Natural killer cell (primary cell): ENCODE results near the gene EHD2. TPM values are rescaled to one million over a fixed set of nuclear protein-coding genes. Genes with fewer than 3 reads are reported as not detected.

Experiments
- ATAC-seq, 3 donors: fragments of 150-1000 bp in 2 of 3; fragments of 200-7000 bp in 1 of 3; cut with Tn5 transposase; 1 replicate in 1 of 3; 2 replicates in 2 of 3; pipeline ENCODE4 v1.10.0; 2021; ENCODE audit warnings: mild to moderate bottlenecking in 2 of 3, moderate library complexity in 2 of 3
- DNase-seq, 2 donors: peaks; one replicate each; pipeline versions ENCODE4 v3.0.0 to v3.0.0-alpha.2; 2013 to 2021; ENCODE audit warnings: mixed read lengths in 1 of 2
- H3K27ac ChIP-seq: one replicate; pipeline ENCODE4 v1.5.1; 2013; ENCODE audit warnings: mild to moderate bottlenecking, low read length
- H3K27me3 ChIP-seq: one replicate; pipeline ENCODE4 v1.6.1; 2013; ENCODE audit warnings: low read length; ENCODE audit not compliant: control insufficient read depth, insufficient read depth
- H3K36me3 ChIP-seq: one replicate; pipeline ENCODE4 v1.6.1; 2013; ENCODE audit warnings: low read length; ENCODE audit not compliant: control insufficient read depth, insufficient read depth
- H3K4me1 ChIP-seq: one replicate; pipeline ENCODE4 v1.6.1; 2013; ENCODE audit warnings: low read length; ENCODE audit not compliant: control insufficient read depth, insufficient read depth
- H3K4me3 ChIP-seq: one replicate; pipeline ENCODE4 v1.5.1; 2013; ENCODE audit warnings: low read length
- H3K9me3 ChIP-seq: one replicate; pipeline ENCODE4 v1.6.1; 2013; ENCODE audit warnings: low read length; ENCODE audit not compliant: control insufficient read depth, insufficient read depth
- H3K27ac Mint-ChIP-seq, 2 donors: one replicate each; pipeline ENCODE4 v1.8.0; 2022; ENCODE audit warnings: mild to moderate bottlenecking in 2 of 2, mixed read lengths in 2 of 2, moderate library complexity in 1 of 2
- H3K27me3 Mint-ChIP-seq, 2 donors: one replicate each; pipeline ENCODE4 v1.8.0; 2022; ENCODE audit warnings: low read depth in 2 of 2, mixed read lengths in 2 of 2
- H3K36me3 Mint-ChIP-seq: one replicate; pipeline ENCODE4 v1.8.0; 2022; ENCODE audit warnings: mixed read lengths
- H3K4me1 Mint-ChIP-seq, 2 donors: one replicate each; pipeline ENCODE4 v1.8.0; 2022; ENCODE audit warnings: mixed read lengths in 2 of 2
- H3K4me3 Mint-ChIP-seq: one replicate; pipeline ENCODE4 v1.8.0; 2022; ENCODE audit warnings: mild to moderate bottlenecking, moderate library complexity, mixed read lengths
- H3K9me3 Mint-ChIP-seq, 2 donors: one replicate each; pipeline ENCODE4 v1.8.0; 2022; ENCODE audit warnings: mixed read lengths in 2 of 2
- CTCF ChIP-seq: fragments of 200-600 bp; IDR thresholded peaks from one replicate; pipeline ENCODE4 v1.8.0; 2022; ENCODE audit warnings: antibody characterized with exemption
- WGBS: methylation state at CpG from one replicate; pipeline ENCODE4 v1.1.7; 2013; ENCODE audit warnings: missing lambda C conversion rate; ENCODE audit not compliant: insufficient coverage; 5-methylcytosine and 5-hydroxymethylcytosine counted together
- intact Hi-C: fragments of 100-400 bp; cut with micrococcal nuclease; formaldehyde crosslinking; loops from one replicate; pipeline ENCODE4 v1.14.2; 2022
- total RNA-seq, 4 donors: library from RNA; stranded (reverse); fragments of 120-200 nt in 1 of 4; gene quantifications; one replicate each; pipeline versions ENCODE4 v1.2.3 to v1.2.4, GENCODE V29; 2013 to 2022

EHD2 gene
- total RNA-seq, 3 donors from 2014 or later (not counting 1 experiment from before 2014, with no cell fraction given), result 0.09 to 0.40 (median 0.12) TPM

- Mint-ChIP-seq H3K4me1 (peaks cover 0 to 14% of the 10 kb centered on the region in 2 donors), H3K4me3 (no peak overlapping the region), H3K27ac (no peak overlapping the region), H3K27me3 (no peaks in the 10 kb centered on the region), H3K36me3 (no peaks in the 10 kb centered on the region), H3K9me3 (no peaks in the 10 kb centered on the region)
- Histone ChIP-seq H3K9me3 (no peaks in the 10 kb centered on the region), H3K27ac (no peak overlapping the region), H3K36me3 (peaks cover 7% of the 10 kb centered on the region), H3K4me3 (no peak overlapping the region), H3K4me1 (peaks cover 4% of the 10 kb centered on the region), H3K27me3 (no peaks in the 10 kb centered on the region)
- TF ChIP-seq CTCF, result no peak
- WGBS, result 85% methylated on average over 6 of the region's 7 CpGs
- ATAC-seq (no peak), DNase-seq (no peak)
- intact Hi-C loops, result no loop called here
Observed at GRCh38 chr19:47686679-47687450, 26.4 kb upstream of the EHD2 start.

- Mint-ChIP-seq H3K9me3 (no peaks in the 10 kb centered on the region), H3K4me1 (peaks cover 0 to 11% of the 10 kb centered on the region in 2 donors), H3K4me3 (no peak overlapping the region), H3K27me3 (no peaks in the 10 kb centered on the region), H3K27ac (no peak overlapping the region), H3K36me3 (no peaks in the 10 kb centered on the region)
- Histone ChIP-seq H3K27me3 (no peaks in the 10 kb centered on the region), H3K27ac (no peak overlapping the region), H3K4me1 (peaks cover 4% of the 10 kb centered on the region), H3K4me3 (no peak overlapping the region), H3K9me3 (no peaks in the 10 kb centered on the region), H3K36me3 (peaks cover 11% of the 10 kb centered on the region)
- ATAC-seq (no peak), DNase-seq (no peak)
- intact Hi-C loops, result no loop called here
- TF ChIP-seq CTCF, result no peak
- 93% methylated on average over 7 of the region's 7 CpGs for WGBS
Observed at GRCh38 chr19:47687906-47688305, 25.3 kb upstream of the EHD2 start.

- Histone ChIP-seq H3K4me1 (peaks cover 4% of the 10 kb centered on the region), H3K27ac (no peak overlapping the region), H3K36me3 (peaks cover 14% of the 10 kb centered on the region), H3K4me3 (no peak overlapping the region), H3K9me3 (no peaks in the 10 kb centered on the region), H3K27me3 (no peaks in the 10 kb centered on the region)
- no peak for DNase-seq
- H3K9me3 Mint-ChIP-seq, result no peaks in the 10 kb centered on the region
- H3K4me3 Mint-ChIP-seq, result no peak overlapping the region
- H3K27ac Mint-ChIP-seq, result no peak overlapping the region
- H3K4me1 Mint-ChIP-seq, result peaks cover 0 to 15% of the 10 kb centered on the region in 2 donors
- H3K27me3 Mint-ChIP-seq, result no peaks in the 10 kb centered on the region
- WGBS, result 84% methylated on average over 4 of the region's 5 CpGs
- H3K36me3 Mint-ChIP-seq, result no peaks in the 10 kb centered on the region
- intact Hi-C loops, result loop anchor here (10.0 kb wide), 1 partner anchor 146 kb away; no protein-coding TSS in a partner anchor
- ATAC-seq, result no peak
- TF ChIP-seq CTCF, result no peak
Observed at GRCh38 chr19:47691090-47691489, 22.1 kb upstream of the EHD2 start.
